Mucosa of descending colon (tissue), 3 donors: ENCODE data around the gene PCDH8. TPM values are rescaled to one million over a fixed set of nuclear protein-coding genes. Genes with fewer than 3 reads are reported as not detected.

Experiments used
- ATAC-seq: fragments of 200-7000 bp; cut with Tn5 transposase; one replicate; pipeline ENCODE4 v1.9.1; 2020; ENCODE audit warnings: mild to moderate bottlenecking, moderate library complexity
- DNase-seq, 3 donors: peaks; one replicate each; pipeline ENCODE4 v3.0.0-alpha.2; 2020
- H3K36me3 ChIP-seq: fragments of 200-600 bp; one replicate; pipeline ENCODE4 v1.8.0; 2021; ENCODE audit warnings: low read depth, mild to moderate bottlenecking
- H3K4me1 ChIP-seq: fragments of 200-600 bp; one replicate; pipeline ENCODE4 v1.8.0; 2021; ENCODE audit warnings: low read depth, mild to moderate bottlenecking
- H3K4me3 ChIP-seq: fragments of 200-600 bp; one replicate; pipeline ENCODE4 v1.8.0; 2021; ENCODE audit warnings: mild to moderate bottlenecking
- H3K9me3 ChIP-seq: fragments of 200-600 bp; one replicate; pipeline ENCODE4 v1.8.0; 2021; ENCODE audit warnings: mild to moderate bottlenecking
- intact Hi-C, 2 donors: fragments of 100-400 bp; cut with DNase I in 1 of 2; cut with micrococcal nuclease in 1 of 2; formaldehyde crosslinking; loops; one replicate each; pipeline versions ENCODE4 v1.11.0 to v1.11.1; 2022; cut with DNase I, micrococcal nuclease
- total RNA-seq, 3 donors: library from RNA; stranded (reverse); fragmentation: NEBNext Ultra II Directional in 2 of 3; extraction: Animal tissue kit (Norgen Biotek cat#: 25700) in 2 of 3; gene quantifications; one replicate each; pipeline versions ENCODE4 v1.2.1 to v1.2.4, GENCODE V29; 2021 to 2023
- TF ChIP-seq, protein P1 (sequence below): fragments of 200-600 bp; IDR thresholded peaks from one replicate; pipeline ENCODE4 v1.8.0; 2022; ENCODE audit warnings: antibody characterized with exemption, mild to moderate bottlenecking
- donor health status: DM: no; HTN: no; CAD: no; lungs with moderate emphysema.
- donor health status: DM: no; HTN: no; CAD: no.
- donor health status: DM: no; HTN: yes; CAD: no.

Gene PCDH8
- total RNA-seq, 3 donors from 2014 or later, result 0.12 to 0.38 (median 0.17) TPM

DNA sequence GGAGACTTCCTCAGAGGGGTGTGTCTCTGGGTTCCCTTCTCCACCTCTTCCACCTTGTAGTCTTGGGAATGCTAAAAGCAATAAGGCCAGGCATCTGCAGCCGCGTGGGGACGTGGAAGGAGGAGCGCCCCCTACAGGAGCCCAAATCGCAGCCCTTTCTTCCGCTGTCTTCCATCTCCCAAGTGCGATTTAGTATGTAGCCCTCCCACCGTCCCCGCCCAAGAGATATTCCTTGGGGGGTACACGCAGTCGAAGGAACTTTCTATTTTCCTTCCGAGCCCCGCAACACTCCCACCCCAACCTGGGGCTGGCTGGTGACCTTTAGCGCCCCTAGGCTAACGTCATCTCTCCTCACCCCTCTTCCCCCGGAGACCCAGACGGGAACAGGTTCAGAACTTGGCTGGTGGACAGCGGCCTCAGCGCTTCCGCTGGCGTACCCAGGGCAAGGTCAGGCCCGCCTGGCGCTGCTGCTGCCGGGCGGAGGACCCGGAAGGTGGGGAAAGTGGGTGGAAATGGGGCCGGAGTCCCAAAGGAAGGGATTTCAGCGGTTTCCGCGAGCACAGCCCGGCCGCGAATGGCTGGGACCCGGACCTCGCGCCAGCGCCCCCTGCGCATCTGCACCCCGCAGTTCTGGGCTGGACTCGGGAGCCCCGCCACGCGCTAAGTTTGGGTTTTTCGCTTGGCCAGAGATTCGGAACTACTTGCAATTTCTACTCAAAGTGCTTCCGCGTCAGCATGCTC lies 2.1 kb upstream of the PCDH8 start:
- ATAC-seq (peak; percentile 88), DNase-seq (peak; percentile 72 to 82 (median 80))
- no peaks in the 10 kb centered on the region for H3K36me3 ChIP-seq

DNA sequence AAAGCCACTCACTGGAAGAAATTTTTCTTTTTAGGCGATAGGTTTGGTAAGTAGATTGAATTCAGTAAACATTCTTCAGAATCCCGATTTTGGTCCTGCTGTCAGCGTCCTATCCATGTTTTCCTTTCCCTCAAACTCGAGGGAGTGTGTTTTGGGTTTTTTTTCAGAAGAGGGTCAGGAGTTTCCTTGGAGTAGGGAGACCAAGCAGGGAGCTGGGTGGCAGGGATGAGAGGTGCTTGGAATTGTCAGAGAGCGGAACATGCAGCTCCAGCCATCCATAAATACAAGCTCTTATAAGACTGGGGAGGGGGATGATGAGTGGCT lies 1.6 kb upstream of the PCDH8 start:
- intact Hi-C loops, result no loop called here

More for the DNA sequence above, 2.1 kb upstream of the PCDH8 start:
- intact Hi-C loops, result no loop called here
- TF ChIP-seq, protein P1, sequence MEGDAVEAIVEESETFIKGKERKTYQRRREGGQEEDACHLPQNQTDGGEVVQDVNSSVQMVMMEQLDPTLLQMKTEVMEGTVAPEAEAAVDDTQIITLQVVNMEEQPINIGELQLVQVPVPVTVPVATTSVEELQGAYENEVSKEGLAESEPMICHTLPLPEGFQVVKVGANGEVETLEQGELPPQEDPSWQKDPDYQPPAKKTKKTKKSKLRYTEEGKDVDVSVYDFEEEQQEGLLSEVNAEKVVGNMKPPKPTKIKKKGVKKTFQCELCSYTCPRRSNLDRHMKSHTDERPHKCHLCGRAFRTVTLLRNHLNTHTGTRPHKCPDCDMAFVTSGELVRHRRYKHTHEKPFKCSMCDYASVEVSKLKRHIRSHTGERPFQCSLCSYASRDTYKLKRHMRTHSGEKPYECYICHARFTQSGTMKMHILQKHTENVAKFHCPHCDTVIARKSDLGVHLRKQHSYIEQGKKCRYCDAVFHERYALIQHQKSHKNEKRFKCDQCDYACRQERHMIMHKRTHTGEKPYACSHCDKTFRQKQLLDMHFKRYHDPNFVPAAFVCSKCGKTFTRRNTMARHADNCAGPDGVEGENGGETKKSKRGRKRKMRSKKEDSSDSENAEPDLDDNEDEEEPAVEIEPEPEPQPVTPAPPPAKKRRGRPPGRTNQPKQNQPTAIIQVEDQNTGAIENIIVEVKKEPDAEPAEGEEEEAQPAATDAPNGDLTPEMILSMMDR, result no peak
- Histone ChIP-seq H3K9me3 (no peaks in the 10 kb centered on the region), H3K4me1 (peaks cover 12% of the 10 kb centered on the region), H3K4me3 (peak overlapping the region; percentile 19)

DNA sequence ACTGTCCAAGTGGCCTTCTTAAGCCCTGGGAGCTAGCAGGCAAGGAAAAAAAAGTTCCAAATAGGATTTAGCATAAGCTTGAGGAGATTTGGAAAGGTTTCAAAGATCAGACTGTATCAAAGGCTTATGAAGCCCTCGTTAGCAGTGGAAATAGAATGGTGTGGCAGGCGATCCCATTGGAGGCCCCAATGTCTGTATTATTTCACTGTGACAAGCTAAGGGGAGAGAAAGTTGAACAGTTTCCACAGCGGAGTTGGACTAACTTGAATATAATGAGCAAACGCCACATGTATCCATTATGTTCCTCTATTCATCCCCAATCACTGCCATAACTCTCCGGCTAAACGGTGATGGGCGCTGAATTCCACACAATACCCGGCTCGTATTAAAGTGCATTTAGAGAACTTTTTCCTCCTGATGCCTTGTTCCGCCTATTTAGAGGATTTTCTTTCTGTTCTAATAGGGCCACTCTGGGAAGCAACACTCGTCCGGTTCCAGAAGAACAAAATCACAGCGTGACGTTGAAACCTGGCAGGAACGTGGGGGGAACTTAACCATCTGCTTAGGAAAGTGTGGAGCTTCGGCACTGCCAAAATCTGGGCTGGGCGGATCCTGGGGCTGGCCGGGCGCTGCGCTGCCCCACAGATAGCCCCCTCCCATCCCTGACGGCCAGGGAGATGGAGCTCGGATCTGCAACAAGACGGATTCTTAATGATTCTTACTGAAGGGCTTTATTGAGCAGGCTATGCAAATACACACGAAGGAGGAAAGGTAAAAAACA lies 1.0 kb upstream of the PCDH8 start:
- Histone ChIP-seq H3K36me3 (no peaks in the 10 kb centered on the region), H3K9me3 (no peaks in the 10 kb centered on the region), H3K4me3 (no peak overlapping the region), H3K4me1 (peaks cover 12% of the 10 kb centered on the region)
- DNase-seq, result no peak
- intact Hi-C loops, result no loop called here
- ATAC-seq, result no peak
- TF ChIP-seq, protein P1, result no peak

More for the DNA sequence above, 1.6 kb upstream of the PCDH8 start:
- DNase-seq (no peak), ATAC-seq (no peak)
- H3K9me3 ChIP-seq, result no peaks in the 10 kb centered on the region
- no peaks in the 10 kb centered on the region for H3K36me3 ChIP-seq
- no peak overlapping the region for H3K4me3 ChIP-seq
- H3K4me1 ChIP-seq, result peaks cover 12% of the 10 kb centered on the region
- TF ChIP-seq, protein P1, result no peak

DNA sequence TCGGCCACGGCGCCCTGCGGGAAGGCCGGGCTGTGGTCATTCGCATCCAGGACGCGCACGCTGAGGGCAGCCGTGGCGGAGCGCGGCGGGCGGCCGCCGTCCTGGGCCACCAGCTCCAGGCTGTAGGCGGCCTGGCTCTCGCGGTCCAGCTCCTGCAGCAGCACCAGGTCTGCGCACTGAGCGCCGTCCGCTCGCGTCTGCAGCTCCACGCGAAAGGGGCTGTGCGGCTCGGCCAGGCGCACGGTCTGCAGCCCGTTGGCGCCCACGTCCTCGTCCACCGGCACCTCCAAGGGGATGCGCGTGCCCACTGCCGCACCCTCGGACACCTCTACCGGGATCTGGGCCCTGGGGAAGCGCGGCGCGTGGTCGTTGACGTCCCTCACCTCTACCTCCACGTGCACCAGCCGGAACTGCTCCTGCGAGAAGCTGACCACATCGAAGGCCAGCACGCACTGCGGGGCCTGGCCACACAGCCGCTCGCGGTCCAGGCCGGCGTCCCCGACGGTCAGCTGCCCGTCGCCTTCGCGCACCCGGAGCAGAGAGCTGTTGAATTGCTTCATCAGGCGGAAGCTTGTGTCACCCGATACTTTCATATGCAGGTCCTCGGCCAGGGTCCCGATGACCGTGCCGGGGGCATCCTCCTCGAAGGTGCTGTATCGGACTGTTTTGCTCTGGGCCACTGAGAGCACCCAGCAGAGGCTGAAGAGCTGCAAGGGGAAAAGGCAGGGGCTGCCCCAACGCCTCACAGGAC lies 583 bp downstream of the PCDH8 start:
- Histone ChIP-seq H3K4me1 (peaks cover 12% of the 10 kb centered on the region), H3K36me3 (no peaks in the 10 kb centered on the region), H3K9me3 (no peaks in the 10 kb centered on the region), H3K4me3 (no peak overlapping the region)
- TF ChIP-seq, protein P1, result no peak
- ATAC-seq, result no peak
- peak in 1 of 3 donors; percentile 46 for DNase-seq
- intact Hi-C loops, result no loop called here

DNA sequence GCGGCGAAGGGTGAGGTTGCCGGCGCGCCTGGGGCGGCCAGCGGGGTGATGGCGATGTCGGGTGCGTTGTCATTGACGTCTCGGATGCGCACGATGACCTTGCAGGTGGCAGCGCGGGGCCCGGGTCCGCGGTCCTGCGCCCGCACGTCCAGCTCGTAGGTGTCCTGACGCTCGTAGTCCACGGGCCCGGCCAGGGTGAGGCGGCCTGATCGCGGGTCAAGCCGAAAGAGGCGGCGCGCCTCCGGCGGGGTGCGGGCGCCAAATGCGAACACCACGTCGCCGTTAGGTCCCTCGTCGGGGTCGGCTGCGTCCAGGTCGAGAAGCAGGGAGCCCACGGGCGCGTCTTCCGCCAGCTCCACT lies 1.1 kb downstream of the PCDH8 start:
- Histone ChIP-seq H3K4me1 (peaks cover 12% of the 10 kb centered on the region), H3K4me3 (no peak overlapping the region), H3K9me3 (no peaks in the 10 kb centered on the region), H3K36me3 (no peaks in the 10 kb centered on the region)
- DNase-seq (no peak), ATAC-seq (no peak)
- TF ChIP-seq, protein P1, result no peak
- intact Hi-C loops, result no loop called here
